Progenitor cell of endocrine pancreas (in vitro differentiated cells): ENCODE results near the gene DHX34. TPM values are rescaled to one million over a fixed set of nuclear protein-coding genes. Genes with fewer than 3 reads are reported as not detected.

ENCODE experiments used
- DNase-seq: peaks from one replicate; pipeline ENCODE4 v3.0.0; 2021; ENCODE audit warnings: low spot score; ENCODE audit not compliant: unreplicated experiment
- H3K27ac Mint-ChIP-seq: 2 replicates; pipeline ENCODE4 v1.8.0; 2021; ENCODE audit warnings: mild to moderate bottlenecking, moderate library complexity, mixed read lengths
- H3K27me3 Mint-ChIP-seq: 2 replicates; pipeline ENCODE4 v1.8.0; 2021; ENCODE audit warnings: mixed read lengths
- H3K36me3 Mint-ChIP-seq: 2 replicates; pipeline ENCODE4 v1.8.0; 2022; ENCODE audit warnings: mixed read lengths; ENCODE audit not compliant: insufficient read depth
- H3K4me1 Mint-ChIP-seq: 2 replicates; pipeline ENCODE4 v1.8.0; 2021; ENCODE audit warnings: low read depth, mixed read lengths
- H3K4me3 Mint-ChIP-seq: 2 replicates; pipeline ENCODE4 v1.8.0; 2021; ENCODE audit warnings: low read depth, mild to moderate bottlenecking, moderate library complexity, mixed read lengths
- H3K9me3 Mint-ChIP-seq: 2 replicates; pipeline ENCODE4 v1.8.0; 2021; ENCODE audit warnings: low read depth, mixed read lengths
- total RNA-seq: library from RNA; stranded (reverse); gene quantifications from 2 replicates; pipeline ENCODE4 v1.2.1, GENCODE V29; 2021
- TF ChIP-seq, protein P1 (sequence below): fragments of 200-600 bp; sonication (generic); IDR thresholded peaks from one replicate; pipeline ENCODE4 v1.5.0; 2021; ENCODE audit warnings: antibody characterized with exemption, mild to moderate bottlenecking; ENCODE audit not compliant: unreplicated experiment

DHX34 gene
- total RNA-seq, 1 donor from 2014 or later = 42.1 TPM

DNA sequence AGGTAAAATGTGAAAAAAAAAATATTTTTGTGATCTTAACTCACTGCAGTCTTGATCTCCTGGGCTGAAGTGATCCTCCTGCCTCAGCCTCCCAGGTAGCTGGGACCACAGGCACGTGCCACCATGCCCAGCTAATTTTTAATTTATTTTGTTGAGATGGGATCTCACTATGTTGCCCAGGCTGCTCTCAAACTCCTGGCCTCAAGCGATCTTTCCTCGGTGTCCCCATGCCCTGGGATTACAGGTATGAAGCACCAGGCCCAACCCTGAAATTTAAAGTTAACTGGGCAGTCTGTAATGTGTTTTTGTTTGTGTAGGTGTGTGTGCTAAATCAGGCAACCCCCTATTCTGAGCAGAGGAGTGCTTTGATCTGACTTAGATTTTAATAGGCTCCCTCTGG, 42.8 kb upstream of the DHX34 start:
- Mint-ChIP-seq H3K4me1 (peaks cover 2% of the 10 kb centered on the region), H3K9me3 (no peaks in the 10 kb centered on the region), H3K27ac (no peak overlapping the region), H3K4me3 (no peak overlapping the region), H3K27me3 (peaks cover 17% of the 10 kb centered on the region), H3K36me3 (no peaks in the 10 kb centered on the region)
- TF ChIP-seq, protein P1, sequence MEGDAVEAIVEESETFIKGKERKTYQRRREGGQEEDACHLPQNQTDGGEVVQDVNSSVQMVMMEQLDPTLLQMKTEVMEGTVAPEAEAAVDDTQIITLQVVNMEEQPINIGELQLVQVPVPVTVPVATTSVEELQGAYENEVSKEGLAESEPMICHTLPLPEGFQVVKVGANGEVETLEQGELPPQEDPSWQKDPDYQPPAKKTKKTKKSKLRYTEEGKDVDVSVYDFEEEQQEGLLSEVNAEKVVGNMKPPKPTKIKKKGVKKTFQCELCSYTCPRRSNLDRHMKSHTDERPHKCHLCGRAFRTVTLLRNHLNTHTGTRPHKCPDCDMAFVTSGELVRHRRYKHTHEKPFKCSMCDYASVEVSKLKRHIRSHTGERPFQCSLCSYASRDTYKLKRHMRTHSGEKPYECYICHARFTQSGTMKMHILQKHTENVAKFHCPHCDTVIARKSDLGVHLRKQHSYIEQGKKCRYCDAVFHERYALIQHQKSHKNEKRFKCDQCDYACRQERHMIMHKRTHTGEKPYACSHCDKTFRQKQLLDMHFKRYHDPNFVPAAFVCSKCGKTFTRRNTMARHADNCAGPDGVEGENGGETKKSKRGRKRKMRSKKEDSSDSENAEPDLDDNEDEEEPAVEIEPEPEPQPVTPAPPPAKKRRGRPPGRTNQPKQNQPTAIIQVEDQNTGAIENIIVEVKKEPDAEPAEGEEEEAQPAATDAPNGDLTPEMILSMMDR = no peak
- no peak for DNase-seq

DNA sequence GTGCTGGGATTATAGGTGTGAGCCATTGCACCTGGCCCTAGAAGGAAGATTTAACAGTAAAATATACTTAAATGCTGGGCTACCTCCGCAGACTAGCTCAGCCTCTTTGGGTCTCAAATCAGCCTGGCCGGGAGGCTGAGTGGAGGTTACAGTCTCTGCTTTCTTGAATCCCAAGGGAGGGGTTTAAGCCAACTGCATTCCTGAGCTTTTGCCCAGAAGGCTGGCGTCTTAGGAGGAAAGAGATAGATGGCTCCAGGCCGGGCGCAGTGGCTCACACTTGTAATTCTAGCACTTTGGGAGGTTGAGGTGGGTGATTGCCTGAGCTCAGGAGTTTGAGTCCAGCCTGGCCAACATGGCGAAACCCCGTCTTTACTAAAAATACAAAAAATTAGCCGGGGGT, 40.1 kb upstream of the DHX34 start:
- DNase-seq = no peak
- Mint-ChIP-seq H3K9me3 (no peaks in the 10 kb centered on the region), H3K36me3 (no peaks in the 10 kb centered on the region), H3K27ac (no peak overlapping the region), H3K4me1 (peaks cover 2% of the 10 kb centered on the region), H3K4me3 (no peak overlapping the region), H3K27me3 (peaks cover 20% of the 10 kb centered on the region)
- TF ChIP-seq, protein P1 = no peak

DNA sequence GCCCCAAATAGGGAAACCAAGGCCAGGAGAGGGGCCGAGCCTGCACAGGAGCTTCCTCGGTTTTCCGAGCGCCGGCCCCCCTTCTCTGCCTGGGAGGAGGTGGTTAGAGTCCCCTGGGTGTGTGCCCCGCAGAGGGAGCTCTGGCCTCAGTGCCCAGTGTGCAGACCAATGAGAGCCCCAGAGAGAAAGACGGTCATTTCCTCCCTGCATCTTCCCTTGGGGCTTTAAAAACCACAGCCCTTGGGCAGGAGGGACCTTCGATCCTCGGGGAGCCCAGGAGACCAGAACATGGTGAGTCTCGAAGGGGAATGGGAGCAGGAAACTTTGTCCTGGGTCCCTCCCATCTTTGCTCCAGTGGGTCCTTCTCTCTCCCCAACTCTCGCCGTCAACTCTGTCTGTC, 39.5 kb upstream of the DHX34 start, which contains the start of gene C5AR1:
TSS of gene C5AR1 (plus strand) at position 254 of the 400 bp plus-strand sequence. CDS start at position 289, 35 bp downstream.
- peaks cover 2% of the 10 kb centered on the region for H3K4me1 Mint-ChIP-seq
- TF ChIP-seq, protein P1 = no peak
- no peaks in the 10 kb centered on the region for H3K36me3 Mint-ChIP-seq
- DNase-seq = no peak
- H3K27me3 Mint-ChIP-seq = peaks cover 20% of the 10 kb centered on the region
- H3K9me3 Mint-ChIP-seq = no peaks in the 10 kb centered on the region
- H3K4me3 Mint-ChIP-seq = no peak within 1 kb of the TSS
- H3K27ac Mint-ChIP-seq = no peak within 1 kb of the TSS

DNA sequence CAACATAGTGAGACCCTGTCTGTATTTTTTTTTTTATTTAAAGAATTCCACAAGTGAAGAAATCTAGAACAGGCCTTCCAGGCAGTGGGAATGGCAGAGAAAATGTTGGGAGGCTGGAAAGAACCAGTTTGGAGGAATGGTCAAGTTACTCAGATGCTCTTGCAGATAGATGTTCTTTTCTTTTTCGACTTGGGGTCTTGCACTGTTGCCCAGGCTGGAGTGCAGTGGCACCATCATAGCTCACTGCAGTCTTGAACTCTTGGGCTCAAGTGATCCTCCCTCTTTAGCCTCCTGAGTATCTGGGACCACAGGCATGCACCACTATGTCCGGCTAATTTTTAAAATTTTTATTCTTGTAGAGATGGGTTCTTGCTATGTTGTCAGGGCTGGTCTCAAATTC, 38.8 kb upstream of the DHX34 start:
- H3K36me3 Mint-ChIP-seq = no peaks in the 10 kb centered on the region
- H3K9me3 Mint-ChIP-seq = no peaks in the 10 kb centered on the region
- H3K4me3 Mint-ChIP-seq = no peak overlapping the region
- H3K27ac Mint-ChIP-seq = no peak overlapping the region
- TF ChIP-seq, protein P1 = no peak
- DNase-seq = no peak
- peaks cover 2% of the 10 kb centered on the region for H3K4me1 Mint-ChIP-seq
- peaks cover 21% of the 10 kb centered on the region for H3K27me3 Mint-ChIP-seq

DNA sequence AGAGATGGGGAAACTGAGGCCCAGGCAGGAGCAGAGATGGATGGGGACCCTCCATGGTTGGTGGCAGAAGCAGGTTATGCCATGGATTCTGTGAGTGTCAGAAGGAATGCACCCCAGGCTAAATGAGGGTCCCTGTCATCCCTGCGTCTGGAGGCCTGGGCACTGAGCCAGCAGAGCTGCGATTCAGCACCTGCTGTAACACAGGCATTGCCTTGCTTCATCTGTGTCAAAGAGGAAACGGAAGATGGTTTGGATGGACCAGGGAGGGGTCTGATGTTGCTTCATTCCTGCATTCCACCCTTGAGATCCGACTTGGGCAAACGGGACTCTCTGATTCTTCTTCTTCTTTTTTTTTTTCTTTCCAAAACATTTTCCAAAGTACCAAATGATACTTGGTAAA, 38.3 kb upstream of the DHX34 start:
- H3K27me3 Mint-ChIP-seq = peaks cover 22% of the 10 kb centered on the region
- no peak overlapping the region for H3K4me3 Mint-ChIP-seq
- TF ChIP-seq, protein P1 = no peak
- DNase-seq = no peak
- H3K4me1 Mint-ChIP-seq = no peaks in the 10 kb centered on the region
- H3K36me3 Mint-ChIP-seq = no peaks in the 10 kb centered on the region
- H3K9me3 Mint-ChIP-seq = no peaks in the 10 kb centered on the region
- H3K27ac Mint-ChIP-seq = no peak overlapping the region
